Measurements from ENCODE around the gene UPF2.
"Not testable (repeated sequence)": the region's sequence is repeated elsewhere in the genome, so short reads cannot be mapped to it uniquely, and the experiment has no call there.

UPF2 gene

GRCh38 chr10:12020574-12020973, 22.0 kb downstream of the UPF2 start:
- DNase-seq (ENCODE audit: low read depth), result no peak
- TF ChIP-seq MAX (IDR thresholded peaks at IDR 0.05; ENCODE audit: low read depth, low read length) (no peak), CTCF (IDR thresholded peaks at IDR 0.05; ENCODE audit: low read depth, low read length) (no peak), POLR2A (IDR thresholded peaks at IDR 0.05; ENCODE audit: extremely low read depth, insufficient read length) (no peak)
- H3K4me3 ChIP-seq (ENCODE audit: low read depth, low read length), result no peak overlapping the region

GRCh38 chr10:12019283-12019971, 23.2 kb downstream of the UPF2 start:
- no peak overlapping the region for H3K4me3 ChIP-seq (ENCODE audit: low read depth, low read length)
- DNase-seq (ENCODE audit: low read depth), result no peak
- no peak for TF ChIP-seq CTCF (IDR thresholded peaks at IDR 0.05; ENCODE audit: low read depth, low read length)
- TF ChIP-seq MYC (IDR thresholded peaks at IDR 0.05; ENCODE audit: low read depth, low read length), result no peak
- no peak for TF ChIP-seq MAX (IDR thresholded peaks at IDR 0.05; ENCODE audit: low read depth, low read length)
- no peak for TF ChIP-seq POLR2A (IDR thresholded peaks at IDR 0.05; ENCODE audit: extremely low read depth, insufficient read length)

- TF ChIP-seq MYC (IDR thresholded peaks at IDR 0.05; ENCODE audit: low read depth, low read length) (no peak), POLR2A (IDR thresholded peaks at IDR 0.05; ENCODE audit: extremely low read depth, insufficient read length) (no peak), CTCF (IDR thresholded peaks at IDR 0.05; ENCODE audit: low read depth, low read length) (no peak), MAX (IDR thresholded peaks at IDR 0.05; ENCODE audit: low read depth, low read length) (no peak)
- no peak overlapping the region for H3K4me3 ChIP-seq (ENCODE audit: low read depth, low read length)
- peak; percentile 17 for DNase-seq (ENCODE audit: low read depth)
Measured at GRCh38 chr10:12018438-12019282, 23.9 kb downstream of the UPF2 start.

- H3K4me3 ChIP-seq (ENCODE audit: low read depth, low read length), result no peak overlapping the region
- TF ChIP-seq MYC (IDR thresholded peaks at IDR 0.05; ENCODE audit: low read depth, low read length) (no peak), POLR2A (IDR thresholded peaks at IDR 0.05; ENCODE audit: extremely low read depth, insufficient read length) (no peak), MAX (IDR thresholded peaks at IDR 0.05; ENCODE audit: low read depth, low read length) (no peak), CTCF (IDR thresholded peaks at IDR 0.05; ENCODE audit: low read depth, low read length) (no peak)
- no peak for DNase-seq (ENCODE audit: low read depth)
Measured at GRCh38 chr10:12013926-12014325, 28.7 kb downstream of the UPF2 start.

- not testable (repeated sequence) for DNase-seq (ENCODE audit: low read depth)
Measured at GRCh38 chr10:12013391-12013790, 29.2 kb downstream of the UPF2 start.

GRCh38 chr10:12010353-12010752, 32.3 kb downstream of the UPF2 start:
- TF ChIP-seq MYC (IDR thresholded peaks at IDR 0.05; ENCODE audit: low read depth, low read length) (no peak), MAX (IDR thresholded peaks at IDR 0.05; ENCODE audit: low read depth, low read length) (no peak), POLR2A (IDR thresholded peaks at IDR 0.05; ENCODE audit: extremely low read depth, insufficient read length) (no peak), CTCF (IDR thresholded peaks at IDR 0.05; ENCODE audit: low read depth, low read length) (no peak)
- H3K4me3 ChIP-seq (ENCODE audit: low read depth, low read length), result no peak overlapping the region
- no peak for DNase-seq (ENCODE audit: low read depth)

More at GRCh38 chr10:12013391-12013790, 29.2 kb downstream of the UPF2 start:
- not testable (repeated sequence) for H3K4me3 ChIP-seq (ENCODE audit: low read depth, low read length)

- not testable (repeated sequence) for H3K4me3 ChIP-seq (ENCODE audit: low read depth, low read length); DNase-seq (ENCODE audit: low read depth)
Measured at GRCh38 chr10:12008842-12009241, 33.8 kb downstream of the UPF2 start.

Data from NB4 (cell line).